Liver (tissue), 9 donors: ENCODE data around the gene PAX5. TPM values are rescaled to one million over a fixed set of nuclear protein-coding genes. Genes with fewer than 3 reads are reported as not detected.

Source experiments
- DNase-seq: peaks from one replicate; pipeline ENCODE4 v3.0.0-alpha.2; 2017; ENCODE audit warnings: low spot score
- H3K27ac ChIP-seq, 2 donors: one replicate each; pipeline ENCODE4 v1.7.0; 2013; ENCODE audit warnings: inconsistent platforms in 2 of 2, low read length in 2 of 2, control low read depth in 1 of 2, low read depth in 1 of 2, mild to moderate bottlenecking in 1 of 2
- H3K27me3 ChIP-seq, 4 donors: one replicate each; pipeline versions ENCODE4 v1.6.1 to v1.7.0; 2013; ENCODE audit warnings: low read length in 3 of 4, inconsistent platforms in 1 of 4, mild to moderate bottlenecking in 1 of 4, moderate library complexity in 1 of 4; ENCODE audit not compliant: control insufficient read depth in 4 of 4, insufficient read depth in 4 of 4
- H3K36me3 ChIP-seq, 4 donors: one replicate each; pipeline versions ENCODE4 v1.6.1 to v1.7.0; 2013; ENCODE audit warnings: low read length in 3 of 4, mild to moderate bottlenecking in 3 of 4, low read depth in 1 of 4, moderate library complexity in 1 of 4; ENCODE audit not compliant: control insufficient read depth in 4 of 4, insufficient read depth in 3 of 4
- H3K4me1 ChIP-seq, 4 donors: one replicate each; pipeline versions ENCODE4 v1.6.1 to v1.7.0; 2013; ENCODE audit warnings: low read length in 3 of 4, mild to moderate bottlenecking in 3 of 4, moderate library complexity in 1 of 4; ENCODE audit not compliant: control insufficient read depth in 4 of 4, insufficient read depth in 4 of 4
- H3K4me3 ChIP-seq, 3 donors: one replicate each; pipeline versions ENCODE4 v1.6.1 to v1.7.0; 2013; ENCODE audit warnings: low read length in 3 of 3, control low read depth in 1 of 3, low read depth in 1 of 3, mild to moderate bottlenecking in 1 of 3
- H3K9ac ChIP-seq, 2 donors: one replicate each; pipeline ENCODE4 v1.7.0; 2013; ENCODE audit warnings: low read length in 2 of 2, mild to moderate bottlenecking in 2 of 2, moderate library complexity in 2 of 2, control low read depth in 1 of 2, low read depth in 1 of 2
- H3K9me3 ChIP-seq, 4 donors: one replicate each; pipeline versions ENCODE4 v1.6.1 to v1.7.0; 2013; ENCODE audit warnings: low read length in 3 of 4; ENCODE audit not compliant: control insufficient read depth in 4 of 4
- ATF3 ChIP-seq: IDR thresholded peaks from 2 replicates; pipeline ENCODE4 v1.6.1; 2016; ENCODE audit warnings: antibody characterized with exemption
- CTCF ChIP-seq: fragments of 150-350 bp; IDR thresholded peaks from 2 replicates; pipeline ENCODE4 v1.5.1; 2017; ENCODE audit warnings: improper control_type of control experiment, low read depth, low read length; ENCODE audit not compliant: missing input control
- EGR1 ChIP-seq, 2 donors: IDR thresholded peaks; 2 replicates each; pipeline ENCODE4 v1.6.1; 2016 to 2018; ENCODE audit warnings: antibody characterized with exemption in 2 of 2, low read depth in 2 of 2
- FOXA1 ChIP-seq: IDR thresholded peaks from 2 replicates; pipeline ENCODE4 v1.6.1; 2016; ENCODE audit warnings: antibody characterized with exemption
- FOXA2 ChIP-seq: IDR thresholded peaks from 2 replicates; pipeline ENCODE4 v1.6.1; 2016; ENCODE audit warnings: antibody characterized with exemption
- GABPA ChIP-seq, 2 donors: IDR thresholded peaks in 1 of 2; conservative IDR thresholded peaks in 1 of 2; 2 replicates each; pipeline ENCODE4 v1.6.1; 2016; ENCODE audit warnings: antibody characterized with exemption in 2 of 2, mild to moderate bottlenecking in 1 of 2, moderate library complexity in 1 of 2
- HNF4A ChIP-seq, 2 donors: conservative IDR thresholded peaks; 2 replicates each; pipeline ENCODE4 v1.6.1; 2016; ENCODE audit warnings: antibody characterized with exemption in 2 of 2, mild to moderate bottlenecking in 2 of 2
- HNF4G ChIP-seq: IDR thresholded peaks from 2 replicates; pipeline ENCODE4 v1.6.1; 2016; ENCODE audit warnings: antibody characterized with exemption
- JUND ChIP-seq, 2 donors: IDR thresholded peaks; 2 replicates each; pipeline ENCODE4 v1.6.1; 2016; ENCODE audit warnings: antibody characterized with exemption in 2 of 2
- MAX ChIP-seq: IDR thresholded peaks from 2 replicates; pipeline ENCODE4 v1.6.1; 2016; ENCODE audit warnings: antibody characterized with exemption
- NR2F2 ChIP-seq: IDR thresholded peaks from 2 replicates; pipeline ENCODE4 v1.6.1; 2016; ENCODE audit warnings: antibody characterized with exemption
- RAD21 ChIP-seq, 2 donors: IDR thresholded peaks; 2 replicates each; pipeline ENCODE4 v1.6.1; 2016; ENCODE audit warnings: antibody characterized with exemption in 2 of 2, mild to moderate bottlenecking in 2 of 2
- SP1 ChIP-seq: IDR thresholded peaks from 2 replicates; pipeline ENCODE4 v1.6.1; 2018; ENCODE audit warnings: antibody characterized with exemption, mild to moderate bottlenecking
- TAF1 ChIP-seq: conservative IDR thresholded peaks from 2 replicates; pipeline ENCODE4 v1.6.1; 2016; ENCODE audit warnings: antibody characterized with exemption, mild to moderate bottlenecking
- YY1 ChIP-seq: IDR thresholded peaks from 2 replicates; pipeline ENCODE4 v1.6.1; 2016; ENCODE audit warnings: antibody characterized with exemption, mild to moderate bottlenecking
- ZBTB33 ChIP-seq: IDR thresholded peaks from 2 replicates; pipeline ENCODE4 v1.6.1; 2016; ENCODE audit warnings: antibody characterized with exemption
- WGBS: extraction: QIAGEN DNeasy Blood & Tissue Kit; methylation state at CpG from one replicate; pipeline ENCODE4 v1.1.7; 2013; 5-methylcytosine and 5-hydroxymethylcytosine counted together
- polyA plus RNA-seq, 2 donors: library from polyadenylated mRNA; stranded (reverse) in 1 of 2; unstranded in 1 of 2; fragments of 200-250 nt in 1 of 2; fragments of >200 nt in 1 of 2; fragmentation: Nextera tagmentation in 1 of 2; extraction: Ambion mirVana in 1 of 2; gene quantifications; one replicate each; pipeline versions ENCODE4 v1.2.1 to v1.2.3, GENCODE V29; 2013 to 2015
- total RNA-seq, 2 donors: library from RNA; depleted of rRNA; stranded (reverse); fragments of >200 nt; gene quantifications; one replicate each; pipeline ENCODE4 v1.2.3, GENCODE V29; 2014
- TF ChIP-seq, protein P1 (sequence below): IDR thresholded peaks from 2 replicates; pipeline ENCODE4 v1.6.1; 2016; ENCODE audit warnings: antibody characterized with exemption, mild to moderate bottlenecking
- donor health status: healthy.
- donor health status: healthy.
- donor health status: healthy.
- donor health status: healthy.
- donor health status: healthy.

PAX5 gene
- total and polyA plus RNA-seq, 4 donors: 0.05 to 2.7 (median 0.11) TPM

GRCh38 chr9:36854751-36855150, 179.3 kb downstream of the PAX5 start:
- TF ChIP-seq MAX (no peak), FOXA2 (no peak), NR2F2 (no peak), EGR1 (IDR thresholded peaks at IDR 0.05; ENCODE audit: low read depth in 2 of 2) (no peak), YY1 (no peak), HNF4A (conservative IDR thresholded peaks at IDR 0.05) (no peak), SP1 (no peak), RAD21 (IDR thresholded peaks at IDR 0.05) (no peak), ZBTB33 (no peak), HNF4G (no peak), CTCF (no peak), GABPA (IDR thresholded peaks at IDR 0.05 in 1 of 2, conservative IDR thresholded peaks at IDR 0.05 in 1 of 2) (no peak)
- TF ChIP-seq, protein P1, sequence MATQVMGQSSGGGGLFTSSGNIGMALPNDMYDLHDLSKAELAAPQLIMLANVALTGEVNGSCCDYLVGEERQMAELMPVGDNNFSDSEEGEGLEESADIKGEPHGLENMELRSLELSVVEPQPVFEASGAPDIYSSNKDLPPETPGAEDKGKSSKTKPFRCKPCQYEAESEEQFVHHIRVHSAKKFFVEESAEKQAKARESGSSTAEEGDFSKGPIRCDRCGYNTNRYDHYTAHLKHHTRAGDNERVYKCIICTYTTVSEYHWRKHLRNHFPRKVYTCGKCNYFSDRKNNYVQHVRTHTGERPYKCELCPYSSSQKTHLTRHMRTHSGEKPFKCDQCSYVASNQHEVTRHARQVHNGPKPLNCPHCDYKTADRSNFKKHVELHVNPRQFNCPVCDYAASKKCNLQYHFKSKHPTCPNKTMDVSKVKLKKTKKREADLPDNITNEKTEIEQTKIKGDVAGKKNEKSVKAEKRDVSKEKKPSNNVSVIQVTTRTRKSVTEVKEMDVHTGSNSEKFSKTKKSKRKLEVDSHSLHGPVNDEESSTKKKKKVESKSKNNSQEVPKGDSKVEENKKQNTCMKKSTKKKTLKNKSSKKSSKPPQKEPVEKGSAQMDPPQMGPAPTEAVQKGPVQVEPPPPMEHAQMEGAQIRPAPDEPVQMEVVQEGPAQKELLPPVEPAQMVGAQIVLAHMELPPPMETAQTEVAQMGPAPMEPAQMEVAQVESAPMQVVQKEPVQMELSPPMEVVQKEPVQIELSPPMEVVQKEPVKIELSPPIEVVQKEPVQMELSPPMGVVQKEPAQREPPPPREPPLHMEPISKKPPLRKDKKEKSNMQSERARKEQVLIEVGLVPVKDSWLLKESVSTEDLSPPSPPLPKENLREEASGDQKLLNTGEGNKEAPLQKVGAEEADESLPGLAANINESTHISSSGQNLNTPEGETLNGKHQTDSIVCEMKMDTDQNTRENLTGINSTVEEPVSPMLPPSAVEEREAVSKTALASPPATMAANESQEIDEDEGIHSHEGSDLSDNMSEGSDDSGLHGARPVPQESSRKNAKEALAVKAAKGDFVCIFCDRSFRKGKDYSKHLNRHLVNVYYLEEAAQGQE: no peak
- Histone ChIP-seq H3K4me1 (no peaks in the 10 kb centered on the region), H3K36me3 (no peaks in the 10 kb centered on the region), H3K27ac (no peak overlapping the region), H3K9me3 (no peaks in the 10 kb centered on the region), H3K4me3 (no peak overlapping the region), H3K27me3 (peaks cover 0 to 4% (median 0%) of the 10 kb centered on the region in 4 donors), H3K9ac (no peak overlapping the region)
- DNase-seq: no peak
- WGBS: 89% methylated on average over 10 of the region's 10 CpGs

GRCh38 chr9:36854034-36854433, 180.0 kb downstream of the PAX5 start:
- 80% methylated on average over 13 of the region's 13 CpGs for WGBS
- Histone ChIP-seq H3K4me1 (no peaks in the 10 kb centered on the region), H3K9ac (no peak overlapping the region), H3K4me3 (no peak overlapping the region), H3K27me3 (peaks cover 0 to 4% (median 0%) of the 10 kb centered on the region in 4 donors), H3K27ac (no peak overlapping the region), H3K36me3 (no peaks in the 10 kb centered on the region), H3K9me3 (no peaks in the 10 kb centered on the region)
- no peak for DNase-seq
- TF ChIP-seq EGR1 (IDR thresholded peaks at IDR 0.05; ENCODE audit: low read depth in 2 of 2): no peak
- TF ChIP-seq HNF4G: no peak
- TF ChIP-seq RAD21 (IDR thresholded peaks at IDR 0.05): no peak
- no peak for TF ChIP-seq JUND (IDR thresholded peaks at IDR 0.05)
- no peak for TF ChIP-seq NR2F2
- TF ChIP-seq HNF4A (conservative IDR thresholded peaks at IDR 0.05): no peak
- TF ChIP-seq SP1: no peak
- no peak for TF ChIP-seq ZBTB33
- TF ChIP-seq ATF3: no peak
- no peak for TF ChIP-seq TAF1
- no peak for TF ChIP-seq FOXA2
- no peak for TF ChIP-seq CTCF
- no peak for TF ChIP-seq FOXA1
